Measurements from ENCODE around the gene SLBP. TPM values are rescaled to one million over a fixed set of nuclear protein-coding genes. Genes with fewer than 3 reads are reported as not detected.

The SLBP gene
- total RNA-seq, 4 donors from 2014 or later: 17.0 to 25.6 (median 21.0) TPM

GRCh38 chr4:1721666-1722550 lies 9.8 kb upstream of the SLBP start:
- peak overlapping the region in 1 of 4 donors; percentile 96 for H3K27ac ChIP-seq
- intact Hi-C loops (cut with DNase I; ENCODE audit: low total_unique reads) (loop anchor here (1.0 to 10.0 kb wide), 4 partner anchors 10 to 693 kb away; partner anchors contain the start of genes CFAP99, LETM1, SLBP and ZFYVE28), in situ Hi-C loops (cut with MboI; ENCODE audit: low sequenced_read_pairs in 4 of 4) (no loop called here)
- TF ChIP-seq CTCF (IDR thresholded peaks at IDR 0.05 in 4 of 5, conservative IDR thresholded peaks at IDR 0.05 in 1 of 5) (no peak), POLR2A (IDR thresholded peaks at IDR 0.05) (no peak)
- H3K4me3 ChIP-seq: peak overlapping the region; percentile 79 to 95 (median 83)
- H3K4me1 ChIP-seq: peaks cover 27 to 29% of the 10 kb centered on the region in 2 donors
- no peak for ATAC-seq
- DNase-seq: no peak
- peaks cover 0 to 16% of the 10 kb centered on the region in 2 donors for H3K36me3 ChIP-seq
- no peaks in the 10 kb centered on the region for H3K9me3 ChIP-seq
- no peaks in the 10 kb centered on the region for H3K27me3 ChIP-seq

- H3K27me3 ChIP-seq: no peaks in the 10 kb centered on the region
- peak; percentile 93 to 96 for DNase-seq
- peaks cover 0 to 19% of the 10 kb centered on the region in 2 donors for H3K36me3 ChIP-seq
- intact Hi-C loops (cut with DNase I; ENCODE audit: low total_unique reads) (loop anchor here (1.0 to 10.0 kb wide), 4 partner anchors 9 to 694 kb away; partner anchors contain the start of genes CFAP99, LETM1, SLBP and ZFYVE28), in situ Hi-C loops (cut with MboI; ENCODE audit: low sequenced_read_pairs in 4 of 4) (no loop called here)
- H3K4me1 ChIP-seq: peaks cover 24 to 27% of the 10 kb centered on the region in 2 donors
- H3K4me3 ChIP-seq: peak within 1 kb of the TSS; percentile 79 to 95 (median 83)
- H3K27ac ChIP-seq: peak within 1 kb of the TSS; percentile 94 to 98 (median 97)
- peak; percentile 94 to 96 for ATAC-seq
- H3K9me3 ChIP-seq: no peaks in the 10 kb centered on the region
- no peak for TF ChIP-seq CTCF (IDR thresholded peaks at IDR 0.05 in 4 of 5, conservative IDR thresholded peaks at IDR 0.05 in 1 of 5)
- TF ChIP-seq POLR2A (IDR thresholded peaks at IDR 0.05): peak; percentile 74 to 80
These were observed 9.0 kb upstream of the SLBP start, which contains the start of the genes TACC3 and TMEM129 for GRCh38 chr4:1721003-1721665. TACC3 (plus strand) TSS chr4:1721521; CDS start chr4:1723422, 1,901 bp downstream. TMEM129 (minus strand) TSS chr4:1721323; CDS start chr4:1720837, 486 bp downstream.

- DNase-seq (peak in 1 of 2 donors; percentile 40), ATAC-seq (peak; percentile 45 to 50)
- peaks cover 24 to 25% of the 10 kb centered on the region in 2 donors for H3K4me1 ChIP-seq
- in situ Hi-C loops (cut with MboI; ENCODE audit: low sequenced_read_pairs in 4 of 4): no loop called here
- H3K9me3 ChIP-seq: no peaks in the 10 kb centered on the region
- H3K4me3 ChIP-seq: peak overlapping the region; percentile 79 to 95 (median 83)
- no peak for TF ChIP-seq POLR2A (IDR thresholded peaks at IDR 0.05)
- no peak for TF ChIP-seq CTCF (IDR thresholded peaks at IDR 0.05 in 4 of 5, conservative IDR thresholded peaks at IDR 0.05 in 1 of 5)
- peaks cover 0 to 19% of the 10 kb centered on the region in 2 donors for H3K36me3 ChIP-seq
- intact Hi-C loops (cut with DNase I; ENCODE audit: low total_unique reads): loop anchor here (10.0 kb wide), 2 partner anchors 136 to 694 kb away; partner anchors contain the start of genes CFAP99 and ZFYVE28
- peak overlapping the region; percentile 94 to 98 (median 97) for H3K27ac ChIP-seq
- H3K27me3 ChIP-seq: no peaks in the 10 kb centered on the region
These were observed 8.3 kb upstream of the SLBP start for GRCh38 chr4:1720163-1720983.
